Inferior parietal cortex (tissue), 1 donor: ENCODE results near the gene HIVEP2.
A peak's percentile ranks its signal among the peaks of the same experiment; 100 is the strongest.

ENCODE experiments used
- DNase-seq: peaks from one replicate; pipeline ENCODE4 v3.0.0-alpha.2; 2016; ENCODE audit errors: extremely low spot score

HIVEP2 gene

GRCh38 chr6:142844065-142844755, 100.8 kb downstream of the HIVEP2 start:
- DNase-seq, result no peak

- DNase-seq, result no peak
Observed at GRCh38 chr6:142843361-142843760, 101.6 kb downstream of the HIVEP2 start.

GRCh38 chr6:142842418-142843261, 102.3 kb downstream of the HIVEP2 start:
- DNase-seq, result peak; percentile 52

- no peak for DNase-seq
Observed at GRCh38 chr6:142841915-142842314, 103.1 kb downstream of the HIVEP2 start.

- no peak for DNase-seq
Observed at GRCh38 chr6:142839686-142840040, 105.3 kb downstream of the HIVEP2 start.

- DNase-seq, result no peak
Observed at GRCh38 chr6:142838821-142839685, 105.9 kb downstream of the HIVEP2 start.

- no peak for DNase-seq
Observed at GRCh38 chr6:142835787-142836535, 109.0 kb downstream of the HIVEP2 start.

- no peak for DNase-seq
Observed at GRCh38 chr6:142834853-142835252, 110.1 kb downstream of the HIVEP2 start.

GRCh38 chr6:142833798-142834197, 111.2 kb downstream of the HIVEP2 start:
- DNase-seq, result no peak

- DNase-seq, result no peak
Observed at GRCh38 chr6:142833054-142833453, 111.9 kb downstream of the HIVEP2 start.

- DNase-seq, result no peak
Observed at GRCh38 chr6:142830807-142831206, 114.2 kb downstream of the HIVEP2 start.

GRCh38 chr6:142830116-142830710, 114.8 kb downstream of the HIVEP2 start:
- no peak for DNase-seq

- no peak for DNase-seq
Observed at GRCh38 chr6:142829556-142829955, 115.4 kb downstream of the HIVEP2 start.

GRCh38 chr6:142827991-142828390, 117.0 kb downstream of the HIVEP2 start:
- no peak for DNase-seq

GRCh38 chr6:142827369-142827768, 117.6 kb downstream of the HIVEP2 start:
- DNase-seq, result no peak

- no peak for DNase-seq
Observed at GRCh38 chr6:142825760-142826159, 119.2 kb downstream of the HIVEP2 start.

GRCh38 chr6:142824426-142824825, 120.5 kb downstream of the HIVEP2 start:
- DNase-seq, result no peak

- DNase-seq, result no peak
Observed at GRCh38 chr6:142823256-142823902, 121.6 kb downstream of the HIVEP2 start.

- DNase-seq, result no peak
Observed at GRCh38 chr6:142822842-142823241, 122.1 kb downstream of the HIVEP2 start.

- no peak for DNase-seq
Observed at GRCh38 chr6:142822383-142822782, 122.6 kb downstream of the HIVEP2 start.

GRCh38 chr6:142821860-142822259, 123.1 kb downstream of the HIVEP2 start:
- no peak for DNase-seq
